Measurements from ENCODE around the gene CEMIP2. TPM values are rescaled to one million over a fixed set of nuclear protein-coding genes. Genes with fewer than 3 reads are reported as not detected.

The CEMIP2 gene
- total and polyA plus RNA-seq, 2 of the 13 experiments (the other 11 are each of a cell fraction or from before 2014, with no cell fraction given) = 94.3 to 128 TPM

DNA sequence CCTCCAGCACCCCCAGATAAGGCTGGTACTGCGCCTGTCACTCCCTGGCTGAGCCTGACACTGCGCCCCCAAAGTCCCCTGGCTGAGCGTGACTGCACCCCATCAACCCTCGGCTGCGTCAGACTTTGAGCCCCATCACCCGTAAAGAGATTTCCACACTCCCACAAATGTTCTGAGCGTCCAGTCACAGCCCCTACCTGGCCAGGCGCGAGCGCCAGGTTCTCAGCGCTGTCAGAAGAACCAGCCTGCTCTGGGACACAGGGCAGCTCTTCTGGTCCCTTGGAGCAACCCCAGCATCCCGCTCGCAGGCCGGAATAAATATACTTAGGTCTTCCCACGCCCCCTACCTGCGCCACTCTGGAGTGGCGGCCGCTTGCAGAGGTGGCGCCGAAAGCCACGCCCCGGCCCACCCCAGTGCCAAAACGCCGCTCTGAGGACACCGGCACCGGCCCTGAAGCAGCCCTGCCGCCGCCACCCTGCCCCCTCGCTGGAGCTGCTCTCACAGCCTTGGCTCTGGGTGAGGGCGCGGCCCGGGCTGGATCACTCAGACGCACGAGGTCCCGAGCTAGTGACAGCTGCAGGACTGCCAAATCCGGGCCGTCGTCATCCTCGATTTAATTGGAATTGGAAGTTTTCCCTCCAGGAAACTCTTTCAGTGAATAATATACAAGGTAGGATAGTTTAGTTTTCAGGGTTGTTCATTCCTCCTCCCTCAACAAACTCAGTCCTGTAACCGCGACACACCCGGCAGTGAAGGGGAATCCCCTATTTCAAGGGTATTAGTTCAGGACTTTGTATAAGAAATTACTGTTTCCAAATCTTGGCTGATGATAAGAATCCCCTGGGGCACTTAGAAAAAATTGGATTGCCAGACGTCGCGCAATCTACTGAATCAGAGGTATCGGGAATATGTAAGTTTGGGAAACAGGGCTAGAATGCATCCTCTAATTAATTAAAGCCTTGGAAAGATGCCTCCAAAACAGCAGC is 1.2 kb upstream of the CEMIP2 start (continued):
- TF ChIP-seq, protein P1, sequence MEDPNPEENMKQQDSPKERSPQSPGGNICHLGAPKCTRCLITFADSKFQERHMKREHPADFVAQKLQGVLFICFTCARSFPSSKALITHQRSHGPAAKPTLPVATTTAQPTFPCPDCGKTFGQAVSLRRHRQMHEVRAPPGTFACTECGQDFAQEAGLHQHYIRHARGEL (CRISPR knock-in tag; IDR thresholded peaks at IDR 0.05) = no peak
- TF ChIP-seq ZFP36 (IDR thresholded peaks at IDR 0.05; ENCODE audit: borderline replicate concordance, low read depth, low read length, partially characterized antibody) (no peak), ZBTB49 (CRISPR knock-in tag; IDR thresholded peaks at IDR 0.05; ENCODE audit: borderline replicate concordance) (no peak), FOSL2 (CRISPR knock-in tag; IDR thresholded peaks at IDR 0.05) (no peak), HOXD1 (CRISPR knock-in tag; IDR thresholded peaks at IDR 0.05) (no peak), ZNF703 (CRISPR knock-in tag; IDR thresholded peaks at IDR 0.05; ENCODE audit: borderline replicate concordance) (0 out of 2 replicates have a peak, but pooled peaks have one; percentile 41), ELF1 (CRISPR knock-in tag; IDR thresholded peaks at IDR 0.05) (0 out of 2 replicates have a peak, but pooled peaks have one; percentile 10), HMGXB4 (CRISPR knock-in tag; IDR thresholded peaks at IDR 0.05; ENCODE audit: borderline replicate concordance in 1 of 2, low read depth in 1 of 2) (peak in 1 of 2 experiments; percentile 5; a peak in 2 of 4 replicates), KLF11 (CRISPR knock-in tag; IDR thresholded peaks at IDR 0.05) (no peak), PHF8 (CRISPR knock-in tag; IDR thresholded peaks at IDR 0.05) (no peak), MED8 (CRISPR knock-in tag; IDR thresholded peaks at IDR 0.05; ENCODE audit: insufficient replicate concordance) (no peak), GATAD2A (CRISPR knock-in tag; IDR thresholded peaks at IDR 0.05) (0 out of 2 replicates have a peak, but pooled peaks have one; percentile 11), MYNN (CRISPR knock-in tag; IDR thresholded peaks at IDR 0.05; ENCODE audit: low read depth) (0 out of 2 replicates have a peak, but pooled peaks have one; percentile 25), TERF1 (CRISPR knock-in tag; IDR thresholded peaks at IDR 0.05) (no peak), ZNF724P (CRISPR knock-in tag; IDR thresholded peaks at IDR 0.05; ENCODE audit: borderline replicate concordance) (no peak)
- TF ChIP-seq, protein P2, sequence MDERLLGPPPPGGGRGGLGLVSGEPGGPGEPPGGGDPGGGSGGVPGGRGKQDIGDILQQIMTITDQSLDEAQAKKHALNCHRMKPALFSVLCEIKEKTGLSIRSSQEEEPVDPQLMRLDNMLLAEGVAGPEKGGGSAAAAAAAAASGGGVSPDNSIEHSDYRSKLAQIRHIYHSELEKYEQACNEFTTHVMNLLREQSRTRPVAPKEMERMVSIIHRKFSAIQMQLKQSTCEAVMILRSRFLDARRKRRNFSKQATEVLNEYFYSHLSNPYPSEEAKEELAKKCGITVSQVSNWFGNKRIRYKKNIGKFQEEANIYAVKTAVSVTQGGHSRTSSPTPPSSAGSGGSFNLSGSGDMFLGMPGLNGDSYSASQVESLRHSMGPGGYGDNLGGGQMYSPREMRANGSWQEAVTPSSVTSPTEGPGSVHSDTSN (CRISPR knock-in tag; IDR thresholded peaks at IDR 0.05) = no peak
- TF ChIP-seq, protein P3, sequence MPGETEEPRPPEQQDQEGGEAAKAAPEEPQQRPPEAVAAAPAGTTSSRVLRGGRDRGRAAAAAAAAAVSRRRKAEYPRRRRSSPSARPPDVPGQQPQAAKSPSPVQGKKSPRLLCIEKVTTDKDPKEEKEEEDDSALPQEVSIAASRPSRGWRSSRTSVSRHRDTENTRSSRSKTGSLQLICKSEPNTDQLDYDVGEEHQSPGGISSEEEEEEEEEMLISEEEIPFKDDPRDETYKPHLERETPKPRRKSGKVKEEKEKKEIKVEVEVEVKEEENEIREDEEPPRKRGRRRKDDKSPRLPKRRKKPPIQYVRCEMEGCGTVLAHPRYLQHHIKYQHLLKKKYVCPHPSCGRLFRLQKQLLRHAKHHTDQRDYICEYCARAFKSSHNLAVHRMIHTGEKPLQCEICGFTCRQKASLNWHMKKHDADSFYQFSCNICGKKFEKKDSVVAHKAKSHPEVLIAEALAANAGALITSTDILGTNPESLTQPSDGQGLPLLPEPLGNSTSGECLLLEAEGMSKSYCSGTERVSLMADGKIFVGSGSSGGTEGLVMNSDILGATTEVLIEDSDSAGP (CRISPR knock-in tag; IDR thresholded peaks at IDR 0.05; ENCODE audit: borderline replicate concordance) = peak; percentile 28; the same call in 1 of the 2 replicates
